GM23338 (cell line): ENCODE results near the gene WBP2NL. TPM values are rescaled to one million over a fixed set of nuclear protein-coding genes. Genes with fewer than 3 reads are reported as not detected.

Source experiments
- ATAC-seq: fragments of 200-7000 bp; cut with Tn5 transposase; 3 replicates; pipeline ENCODE4 v1.9.1; 2020
- DNase-seq: peaks from one replicate; pipeline ENCODE4 v3.0.0-alpha.2; 2015; ENCODE audit warnings: low spot score
- H2AFZ ChIP-seq: fragments of 200-600 bp; sonication (generic); 2 replicates; pipeline ENCODE4 v1.8.0; 2016; ENCODE audit warnings: antibody characterized with exemption, mild to moderate bottlenecking, moderate library complexity
- H3F3A ChIP-seq: fragments of 200-600 bp; sonication (generic); replicated peaks from 2 replicates; pipeline ENCODE4 v1.8.0; 2017; ENCODE audit warnings: antibody characterized with exemption, mixed run types, low read depth
- H3K27ac ChIP-seq: fragments of 200-600 bp; sonication (generic); 2 replicates; pipeline ENCODE4 v1.6.1; 2016; ENCODE audit warnings: low read depth
- H3K27me3 ChIP-seq: fragments of 200-600 bp; sonication (generic); 2 replicates; pipeline ENCODE4 v1.8.0; 2016; ENCODE audit warnings: mild to moderate bottlenecking, mixed run types, moderate library complexity; ENCODE audit not compliant: insufficient read depth
- H3K36me3 ChIP-seq: fragments of 200-600 bp; sonication (generic); 2 replicates; pipeline ENCODE4 v1.8.0; 2016; ENCODE audit warnings: mild to moderate bottlenecking; ENCODE audit not compliant: insufficient read depth
- H3K4me1 ChIP-seq: fragments of 200-600 bp; sonication (generic); 2 replicates; pipeline ENCODE4 v1.8.0; 2016; ENCODE audit warnings: mild to moderate bottlenecking, moderate library complexity; ENCODE audit not compliant: insufficient read depth
- H3K4me2 ChIP-seq: fragments of 200-600 bp; sonication (generic); 2 replicates; pipeline ENCODE4 v1.7.1; 2017; ENCODE audit warnings: mixed run types
- H3K4me3 ChIP-seq: fragments of 200-600 bp; sonication (generic); 2 replicates; pipeline ENCODE4 v1.6.1; 2016; ENCODE audit warnings: mixed run types
- H3K79me2 ChIP-seq: fragments of 200-600 bp; sonication (generic); replicated peaks from 2 replicates; pipeline ENCODE4 v1.8.0; 2017; ENCODE audit warnings: mild to moderate bottlenecking; ENCODE audit not compliant: insufficient read depth
- H3K9me2 ChIP-seq: fragments of 200-600 bp; sonication (generic); 2 replicates; pipeline ENCODE4 v1.8.0; 2017; ENCODE audit not compliant: insufficient read depth
- H4K20me1 ChIP-seq: fragments of 200-600 bp; sonication (generic); replicated peaks from 2 replicates; pipeline ENCODE4 v1.8.0; 2017; ENCODE audit warnings: mild to moderate bottlenecking; ENCODE audit not compliant: insufficient read depth
- H3K27ac Mint-ChIP-seq: 2 replicates; pipeline ENCODE4 v1.8.0; 2020; ENCODE audit warnings: inconsistent platforms, mild to moderate bottlenecking, moderate library complexity, mixed read lengths
- H3K27me3 Mint-ChIP-seq: 3 replicates; pipeline ENCODE4 v1.8.0; 2022; ENCODE audit warnings: low read depth, mild to moderate bottlenecking, moderate library complexity, mixed read lengths, inconsistent platforms; ENCODE audit not compliant: insufficient read depth, poor library complexity
- H3K36me3 Mint-ChIP-seq: 3 replicates; pipeline ENCODE4 v1.8.0; 2021; ENCODE audit warnings: low read depth, mild to moderate bottlenecking, inconsistent platforms, moderate library complexity, mixed read lengths
- H3K4me1 Mint-ChIP-seq: 3 replicates; pipeline ENCODE4 v1.8.0; 2020; ENCODE audit warnings: mild to moderate bottlenecking, inconsistent platforms, mixed read lengths
- H3K4me3 Mint-ChIP-seq: 3 replicates; pipeline ENCODE4 v1.8.0; 2021; ENCODE audit warnings: moderate library complexity, mild to moderate bottlenecking, inconsistent platforms, mixed read lengths
- H3K9me3 Mint-ChIP-seq: 3 replicates; pipeline ENCODE4 v1.8.0; 2020; ENCODE audit warnings: moderate library complexity, mild to moderate bottlenecking, inconsistent platforms, mixed read lengths
- CREB1 ChIP-seq: fragments of 250-450 bp; sonication (Bioruptor Pico); IDR thresholded peaks from 2 replicates; pipeline ENCODE4 v1.5.0; 2020; ENCODE audit warnings: low read depth, mild to moderate bottlenecking, moderate library complexity
- EZH2phosphoT487 ChIP-seq: fragments of 200-600 bp; sonication (generic); IDR thresholded peaks from one replicate; pipeline ENCODE4 v1.8.1; 2018; ENCODE audit warnings: antibody characterized with exemption; ENCODE audit not compliant: unreplicated experiment
- NANOG ChIP-seq: IDR thresholded peaks from 2 replicates; pipeline ENCODE4 v1.6.1; 2016; ENCODE audit warnings: antibody characterized with exemption, borderline replicate concordance
- STAT1 ChIP-seq: IDR thresholded peaks from one replicate; pipeline ENCODE4 v1.6.1; 2016; ENCODE audit warnings: antibody characterized with exemption; ENCODE audit not compliant: unreplicated experiment
- ZNF114 ChIP-seq: fragments of 250-450 bp; sonication (Bioruptor Pico); IDR thresholded peaks from 2 replicates; pipeline ENCODE4 v1.5.0; 2020; ENCODE audit warnings: mild to moderate bottlenecking, moderate library complexity
- ZNF331 ChIP-seq: fragments of 250-450 bp; sonication (Bioruptor Pico); IDR thresholded peaks from 2 replicates; pipeline ENCODE4 v1.5.0; 2020; ENCODE audit warnings: low read depth, mild to moderate bottlenecking, moderate library complexity
- polyA plus RNA-seq: library from polyadenylated mRNA; unstranded; fragments of >200 nt; fragmentation: Nextera tagmentation; extraction: Ambion mirVana; gene quantifications from 2 replicates; pipeline ENCODE4 v1.2.1, GENCODE V29; 2016
- total RNA-seq: library from RNA; depleted of rRNA; stranded (reverse); fragments of >200 nt; shearing (Covaris generic); gene quantifications from 2 replicates; pipeline ENCODE4 v1.2.3, GENCODE V29; 2014
- TF ChIP-seq, protein P1 (sequence below), 2 experiments: fragments of 200-600 bp in 1 of 2; sonication (generic) in 1 of 2; conservative IDR thresholded peaks; 2 replicates each; pipeline versions ENCODE4 v1.5.1 to v1.6.1; 2016 to 2017; ENCODE audit warnings: antibody characterized with exemption in 2 of 2, low read depth in 2 of 2, mild to moderate bottlenecking in 2 of 2, moderate library complexity in 1 of 2
- TF ChIP-seq, protein P2 (sequence below): IDR thresholded peaks from one replicate; pipeline ENCODE4 v1.6.1; 2018; ENCODE audit warnings: antibody characterized with exemption; ENCODE audit not compliant: unreplicated experiment

The WBP2NL gene
- total and polyA plus RNA-seq, 2 experiments from 2014 or later, result 0.14 TPM; not detected in 1

DNA sequence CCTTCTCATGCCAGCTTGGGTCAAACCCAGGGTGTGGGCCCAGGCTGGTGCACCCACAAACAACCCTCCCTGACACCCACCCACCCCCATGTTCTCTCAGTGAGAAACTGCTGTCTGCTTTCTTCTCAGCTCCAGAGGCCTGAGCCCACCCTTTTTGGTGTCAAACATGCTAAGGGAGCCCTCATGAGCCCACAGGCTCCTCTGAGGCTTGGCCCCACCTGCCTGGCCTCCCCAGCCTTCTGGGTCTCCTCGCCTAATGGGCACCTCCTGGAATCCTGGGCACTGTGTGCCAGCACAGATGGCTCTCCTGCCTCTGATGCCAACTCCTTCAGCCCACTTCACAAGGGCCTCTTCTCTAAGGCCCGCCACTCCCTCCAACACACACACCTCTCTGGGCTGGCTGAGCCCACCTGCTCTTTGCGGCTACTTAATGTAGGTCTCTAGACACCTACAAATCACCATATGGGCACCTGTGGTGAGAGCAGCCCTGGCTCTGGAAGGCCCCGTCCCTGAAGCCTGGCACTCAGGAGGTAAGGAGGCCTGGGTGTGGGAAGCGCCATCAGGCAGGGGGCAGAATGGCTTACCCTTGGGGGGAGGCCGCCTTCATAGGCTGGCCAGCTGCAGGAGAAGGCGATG lies 67.7 kb downstream of the WBP2NL start:
- peaks cover 20% of the 10 kb centered on the region for H3K4me1 ChIP-seq
- Mint-ChIP-seq H3K27me3 (peaks cover 21% of the 10 kb centered on the region), H3K4me1 (peaks cover 16% of the 10 kb centered on the region), H3K9me3 (peaks cover 6% of the 10 kb centered on the region; the same call in 2 of the 3 replicates), H3K4me3 (no peak overlapping the region), H3K36me3 (peaks cover 52% of the 10 kb centered on the region), H3K27ac (no peak overlapping the region)
- H3K36me3 ChIP-seq, result peaks cover 3% of the 10 kb centered on the region; the same call in 1 of the 2 replicates
- H2AFZ ChIP-seq, result no peak overlapping the region
- peaks cover 11% of the 10 kb centered on the region for H3F3A ChIP-seq
- TF ChIP-seq NANOG, result no peak
- TF ChIP-seq, protein P1, sequence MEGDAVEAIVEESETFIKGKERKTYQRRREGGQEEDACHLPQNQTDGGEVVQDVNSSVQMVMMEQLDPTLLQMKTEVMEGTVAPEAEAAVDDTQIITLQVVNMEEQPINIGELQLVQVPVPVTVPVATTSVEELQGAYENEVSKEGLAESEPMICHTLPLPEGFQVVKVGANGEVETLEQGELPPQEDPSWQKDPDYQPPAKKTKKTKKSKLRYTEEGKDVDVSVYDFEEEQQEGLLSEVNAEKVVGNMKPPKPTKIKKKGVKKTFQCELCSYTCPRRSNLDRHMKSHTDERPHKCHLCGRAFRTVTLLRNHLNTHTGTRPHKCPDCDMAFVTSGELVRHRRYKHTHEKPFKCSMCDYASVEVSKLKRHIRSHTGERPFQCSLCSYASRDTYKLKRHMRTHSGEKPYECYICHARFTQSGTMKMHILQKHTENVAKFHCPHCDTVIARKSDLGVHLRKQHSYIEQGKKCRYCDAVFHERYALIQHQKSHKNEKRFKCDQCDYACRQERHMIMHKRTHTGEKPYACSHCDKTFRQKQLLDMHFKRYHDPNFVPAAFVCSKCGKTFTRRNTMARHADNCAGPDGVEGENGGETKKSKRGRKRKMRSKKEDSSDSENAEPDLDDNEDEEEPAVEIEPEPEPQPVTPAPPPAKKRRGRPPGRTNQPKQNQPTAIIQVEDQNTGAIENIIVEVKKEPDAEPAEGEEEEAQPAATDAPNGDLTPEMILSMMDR (conservative IDR thresholded peaks at IDR 0.05; ENCODE audit: low read depth in 2 of 2), result no peak
- no peak for TF ChIP-seq ZNF114 (CRISPR knock-in tag)
- TF ChIP-seq ZNF331 (CRISPR knock-in tag), result no peak
- TF ChIP-seq, protein P2, sequence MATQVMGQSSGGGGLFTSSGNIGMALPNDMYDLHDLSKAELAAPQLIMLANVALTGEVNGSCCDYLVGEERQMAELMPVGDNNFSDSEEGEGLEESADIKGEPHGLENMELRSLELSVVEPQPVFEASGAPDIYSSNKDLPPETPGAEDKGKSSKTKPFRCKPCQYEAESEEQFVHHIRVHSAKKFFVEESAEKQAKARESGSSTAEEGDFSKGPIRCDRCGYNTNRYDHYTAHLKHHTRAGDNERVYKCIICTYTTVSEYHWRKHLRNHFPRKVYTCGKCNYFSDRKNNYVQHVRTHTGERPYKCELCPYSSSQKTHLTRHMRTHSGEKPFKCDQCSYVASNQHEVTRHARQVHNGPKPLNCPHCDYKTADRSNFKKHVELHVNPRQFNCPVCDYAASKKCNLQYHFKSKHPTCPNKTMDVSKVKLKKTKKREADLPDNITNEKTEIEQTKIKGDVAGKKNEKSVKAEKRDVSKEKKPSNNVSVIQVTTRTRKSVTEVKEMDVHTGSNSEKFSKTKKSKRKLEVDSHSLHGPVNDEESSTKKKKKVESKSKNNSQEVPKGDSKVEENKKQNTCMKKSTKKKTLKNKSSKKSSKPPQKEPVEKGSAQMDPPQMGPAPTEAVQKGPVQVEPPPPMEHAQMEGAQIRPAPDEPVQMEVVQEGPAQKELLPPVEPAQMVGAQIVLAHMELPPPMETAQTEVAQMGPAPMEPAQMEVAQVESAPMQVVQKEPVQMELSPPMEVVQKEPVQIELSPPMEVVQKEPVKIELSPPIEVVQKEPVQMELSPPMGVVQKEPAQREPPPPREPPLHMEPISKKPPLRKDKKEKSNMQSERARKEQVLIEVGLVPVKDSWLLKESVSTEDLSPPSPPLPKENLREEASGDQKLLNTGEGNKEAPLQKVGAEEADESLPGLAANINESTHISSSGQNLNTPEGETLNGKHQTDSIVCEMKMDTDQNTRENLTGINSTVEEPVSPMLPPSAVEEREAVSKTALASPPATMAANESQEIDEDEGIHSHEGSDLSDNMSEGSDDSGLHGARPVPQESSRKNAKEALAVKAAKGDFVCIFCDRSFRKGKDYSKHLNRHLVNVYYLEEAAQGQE, result no peak
- H3K27ac ChIP-seq, result no peak overlapping the region
- H3K27me3 ChIP-seq, result no peaks in the 10 kb centered on the region
- no peaks in the 10 kb centered on the region; the same call in 1 of the 2 replicates for H3K9me2 ChIP-seq
- no peaks in the 10 kb centered on the region for H3K79me2 ChIP-seq
- no peak overlapping the region for H3K4me3 ChIP-seq
- ATAC-seq, result no peak
- no peak overlapping the region for H3K4me2 ChIP-seq
- no peaks in the 10 kb centered on the region for H4K20me1 ChIP-seq
- no peak for DNase-seq

DNA sequence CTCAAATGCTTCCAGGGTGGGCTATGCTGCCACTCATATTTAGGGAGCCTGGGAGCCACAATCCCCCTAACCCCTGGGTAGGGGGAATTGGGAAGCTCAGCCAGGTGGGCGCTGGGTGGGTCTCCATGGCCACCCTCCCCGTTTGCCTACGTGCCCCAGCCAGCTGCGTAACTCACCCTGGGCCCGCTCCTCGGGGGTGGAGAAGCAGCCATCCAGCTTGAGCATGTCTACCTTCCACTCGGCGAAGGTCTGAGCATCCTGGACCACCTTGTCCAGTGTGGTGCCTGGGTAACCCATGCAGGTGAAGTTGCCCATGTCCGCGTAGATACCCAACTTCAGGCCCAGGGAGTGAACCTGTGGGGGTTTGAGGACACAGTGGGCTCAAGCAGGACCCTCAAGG lies 68.3 kb downstream of the WBP2NL start:
- Histone ChIP-seq H3K4me2 (no peak overlapping the region), H3F3A (peaks cover 14% of the 10 kb centered on the region), H3K36me3 (peaks cover under 1% of the 10 kb centered on the region; the same call in 1 of the 2 replicates), H3K4me3 (no peak overlapping the region), H3K79me2 (no peaks in the 10 kb centered on the region), H3K27ac (no peak overlapping the region), H3K9me2 (no peaks in the 10 kb centered on the region; the same call in 1 of the 2 replicates), H2AFZ (no peak overlapping the region), H3K4me1 (peaks cover 27% of the 10 kb centered on the region), H4K20me1 (no peaks in the 10 kb centered on the region), H3K27me3 (no peaks in the 10 kb centered on the region)
- Mint-ChIP-seq H3K27ac (no peak overlapping the region), H3K36me3 (peaks cover 52% of the 10 kb centered on the region), H3K4me3 (no peak overlapping the region), H3K27me3 (peaks cover 25% of the 10 kb centered on the region), H3K9me3 (peaks cover 6% of the 10 kb centered on the region; the same call in 2 of the 3 replicates), H3K4me1 (peaks cover 22% of the 10 kb centered on the region)
- DNase-seq (no peak), ATAC-seq (no peak)
- TF ChIP-seq ZNF331 (CRISPR knock-in tag) (no peak), EZH2phosphoT487 (no peak), CREB1 (CRISPR knock-in tag) (no peak), STAT1 (no peak), NANOG (no peak)
